ENCODE results near the gene AK1. TPM values are rescaled to one million over a fixed set of nuclear protein-coding genes. Genes with fewer than 3 reads are reported as not detected.
A peak's percentile ranks its signal among the peaks of the same experiment; 100 is the strongest.

The AK1 gene
- total and polyA plus RNA-seq, 2 of the 13 experiments (the other 11 are each of a cell fraction or from before 2014, with no cell fraction given), result 19.1 to 32.8 TPM

DNA sequence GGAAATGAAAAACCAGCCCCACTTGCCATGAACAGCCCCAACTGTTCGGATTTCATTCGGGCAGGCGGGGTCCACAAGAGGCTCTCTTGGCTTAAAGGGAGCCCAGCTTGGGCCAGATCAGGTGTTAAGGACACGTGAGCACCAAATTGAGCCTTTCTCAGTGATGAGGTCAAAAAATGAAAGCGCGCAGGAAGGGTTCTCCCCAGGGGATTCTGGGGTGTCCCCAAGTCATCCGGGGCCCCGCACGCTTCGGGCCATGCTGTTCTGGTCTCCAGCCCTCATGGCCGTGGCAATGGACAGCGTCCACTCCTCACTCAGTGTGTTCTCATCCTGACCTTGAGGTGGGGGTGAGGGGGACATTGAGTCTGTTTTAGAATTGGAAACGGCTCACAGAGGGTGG lies 10.9 kb downstream of the AK1 start (continued):
- TF ChIP-seq, protein P1, sequence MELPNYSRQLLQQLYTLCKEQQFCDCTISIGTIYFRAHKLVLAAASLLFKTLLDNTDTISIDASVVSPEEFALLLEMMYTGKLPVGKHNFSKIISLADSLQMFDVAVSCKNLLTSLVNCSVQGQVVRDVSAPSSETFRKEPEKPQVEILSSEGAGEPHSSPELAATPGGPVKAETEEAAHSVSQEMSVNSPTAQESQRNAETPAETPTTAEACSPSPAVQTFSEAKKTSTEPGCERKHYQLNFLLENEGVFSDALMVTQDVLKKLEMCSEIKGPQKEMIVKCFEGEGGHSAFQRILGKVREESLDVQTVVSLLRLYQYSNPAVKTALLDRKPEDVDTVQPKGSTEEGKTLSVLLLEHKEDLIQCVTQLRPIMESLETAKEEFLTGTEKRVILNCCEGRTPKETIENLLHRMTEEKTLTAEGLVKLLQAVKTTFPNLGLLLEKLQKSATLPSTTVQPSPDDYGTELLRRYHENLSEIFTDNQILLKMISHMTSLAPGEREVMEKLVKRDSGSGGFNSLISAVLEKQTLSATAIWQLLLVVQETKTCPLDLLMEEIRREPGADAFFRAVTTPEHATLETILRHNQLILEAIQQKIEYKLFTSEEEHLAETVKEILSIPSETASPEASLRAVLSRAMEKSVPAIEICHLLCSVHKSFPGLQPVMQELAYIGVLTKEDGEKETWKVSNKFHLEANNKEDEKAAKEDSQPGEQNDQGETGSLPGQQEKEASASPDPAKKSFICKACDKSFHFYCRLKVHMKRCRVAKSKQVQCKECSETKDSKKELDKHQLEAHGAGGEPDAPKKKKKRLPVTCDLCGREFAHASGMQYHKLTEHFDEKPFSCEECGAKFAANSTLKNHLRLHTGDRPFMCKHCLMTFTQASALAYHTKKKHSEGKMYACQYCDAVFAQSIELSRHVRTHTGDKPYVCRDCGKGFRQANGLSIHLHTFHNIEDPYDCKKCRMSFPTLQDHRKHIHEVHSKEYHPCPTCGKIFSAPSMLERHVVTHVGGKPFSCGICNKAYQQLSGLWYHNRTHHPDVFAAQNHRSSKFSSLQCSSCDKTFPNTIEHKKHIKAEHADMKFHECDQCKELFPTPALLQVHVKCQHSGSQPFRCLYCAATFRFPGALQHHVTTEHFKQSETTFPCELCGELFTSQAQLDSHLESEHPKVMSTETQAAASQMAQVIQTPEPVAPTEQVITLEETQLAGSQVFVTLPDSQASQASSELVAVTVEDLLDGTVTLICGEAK (IDR thresholded peaks at IDR 0.05), result no peak
- TF ChIP-seq, protein P1 (CRISPR knock-in tag; IDR thresholded peaks at IDR 0.05), result no peak

DNA sequence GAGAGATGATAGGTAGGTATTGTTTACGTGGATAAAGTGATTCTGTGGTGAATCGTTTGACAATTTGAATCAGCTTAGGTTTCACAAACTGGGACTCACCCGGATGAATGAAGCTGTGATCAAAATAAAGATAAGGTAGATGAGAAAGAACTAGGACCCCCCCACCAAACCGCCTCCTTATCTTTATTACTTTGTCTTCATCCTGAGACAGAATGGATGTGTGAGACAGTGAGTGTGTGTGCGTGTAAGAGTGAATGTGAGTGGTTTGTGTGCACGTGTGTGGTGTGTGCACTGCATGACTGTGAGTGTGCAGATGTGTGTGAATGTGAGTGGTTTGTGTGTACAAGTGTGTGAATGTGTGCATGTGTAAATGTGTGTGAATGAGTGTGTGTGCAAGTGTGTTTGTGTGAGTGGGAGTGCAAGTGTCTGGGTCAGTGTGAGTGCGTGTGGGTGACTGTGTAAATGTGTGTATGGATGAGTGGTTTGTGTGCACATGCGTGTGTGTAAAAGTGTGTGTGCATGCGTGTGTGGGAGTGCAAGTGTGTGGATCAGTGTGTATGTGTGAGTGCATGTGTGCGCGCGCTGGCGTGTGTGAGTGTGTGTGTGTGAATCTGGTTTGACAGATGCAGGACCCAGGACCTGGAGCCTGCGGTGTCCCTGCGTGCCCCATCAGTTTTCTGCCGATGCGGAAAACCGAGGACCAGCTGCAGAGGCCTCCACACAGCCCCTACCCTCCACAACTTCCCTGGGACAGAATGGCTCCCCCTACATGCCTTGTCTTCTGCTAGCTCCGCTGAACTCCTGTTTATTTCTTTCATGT lies 11.6 kb downstream of the AK1 start:
- H3K9me3 ChIP-seq (ENCODE audit: low read length), result no peaks in the 10 kb centered on the region
- FAIRE-seq (no peak), ATAC-seq (no peak), DNase-seq (ENCODE audit: low spot score) (no peak)
- no peak overlapping the region for H3K27ac ChIP-seq (ENCODE audit: extremely low read length, insufficient read depth, low read length)
- ChIA-PET CTCF (ENCODE audit: low intra/inter-chr PET ratio, low total read pairs) (no interaction called here), POLR2A (no interaction called here)
- no peaks in the 10 kb centered on the region; a peak in 1 of 5 replicates for H3K36me3 ChIP-seq (replicated peaks in 1 of 2; ENCODE audit: control insufficient read depth in 1 of 2, insufficient read depth in 2 of 2, low read length in 2 of 2)
- no peak overlapping the region for H3K9ac ChIP-seq (ENCODE audit: insufficient read depth, low read depth, low read length)
- no peaks in the 10 kb centered on the region for H3K27me3 ChIP-seq (ENCODE audit: control insufficient read depth in 1 of 2, insufficient read depth in 2 of 2, low read length in 2 of 2)
- in situ Hi-C loops (cut with HindIII; ENCODE audit: extremely low pct_ligation_motif_present, low pct_unique_long_range_greater_than_20kb) (no loop called here), intact Hi-C loops (cut with micrococcal nuclease; ENCODE audit: unreplicated experiment) (no loop called here)
- H3K79me2 ChIP-seq (ENCODE audit: insufficient read depth, low read length), result no peaks in the 10 kb centered on the region
- no peaks in the 10 kb centered on the region for H4K20me1 ChIP-seq (ENCODE audit: insufficient read depth, low read length)
- no peak overlapping the region for H3K4me3 ChIP-seq (replicated peaks in 1 of 3; ENCODE audit: insufficient read depth in 1 of 3, low read depth in 2 of 3, low read length in 3 of 3)
- BruUV-seq (replicated peaks), result no TSS peak
- H3K4me1 ChIP-seq (ENCODE audit: insufficient read depth, low read length), result peaks cover 41% of the 10 kb centered on the region
- whole genome bisulfite sequencing (ENCODE audit: low lambda C conversion rate), result 83% methylated on average over 19 of the region's 19 CpGs
- H3K4me2 ChIP-seq (ENCODE audit: low read depth, low read length), result no peak overlapping the region
- H2AFZ ChIP-seq (ENCODE audit: low read length), result no peak overlapping the region
- TF ChIP-seq, protein P2, sequence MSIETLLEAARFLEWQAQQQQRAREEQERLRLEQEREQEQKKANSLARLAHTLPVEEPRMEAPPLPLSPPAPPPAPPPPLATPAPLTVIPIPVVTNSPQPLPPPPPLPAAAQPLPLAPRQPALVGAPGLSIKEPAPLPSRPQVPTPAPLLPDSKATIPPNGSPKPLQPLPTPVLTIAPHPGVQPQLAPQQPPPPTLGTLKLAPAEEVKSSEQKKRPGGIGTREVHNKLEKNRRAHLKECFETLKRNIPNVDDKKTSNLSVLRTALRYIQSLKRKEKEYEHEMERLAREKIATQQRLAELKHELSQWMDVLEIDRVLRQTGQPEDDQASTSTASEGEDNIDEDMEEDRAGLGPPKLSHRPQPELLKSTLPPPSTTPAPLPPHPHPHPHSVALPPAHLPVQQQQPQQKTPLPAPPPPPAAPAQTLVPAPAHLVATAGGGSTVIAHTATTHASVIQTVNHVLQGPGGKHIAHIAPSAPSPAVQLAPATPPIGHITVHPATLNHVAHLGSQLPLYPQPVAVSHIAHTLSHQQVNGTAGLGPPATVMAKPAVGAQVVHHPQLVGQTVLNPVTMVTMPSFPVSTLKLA (IDR thresholded peaks at IDR 0.05), result peak; percentile 36
- TF ChIP-seq NBN (conservative IDR thresholded peaks at IDR 0.05) (0 out of 2 replicates have a peak, but pooled peaks have one; percentile 47), ZNF207 (IDR thresholded peaks at IDR 0.05; ENCODE audit: borderline replicate concordance) (0 out of 2 replicates have a peak, but pooled peaks have one; percentile 63)
- TF ChIP-seq, protein P3, sequence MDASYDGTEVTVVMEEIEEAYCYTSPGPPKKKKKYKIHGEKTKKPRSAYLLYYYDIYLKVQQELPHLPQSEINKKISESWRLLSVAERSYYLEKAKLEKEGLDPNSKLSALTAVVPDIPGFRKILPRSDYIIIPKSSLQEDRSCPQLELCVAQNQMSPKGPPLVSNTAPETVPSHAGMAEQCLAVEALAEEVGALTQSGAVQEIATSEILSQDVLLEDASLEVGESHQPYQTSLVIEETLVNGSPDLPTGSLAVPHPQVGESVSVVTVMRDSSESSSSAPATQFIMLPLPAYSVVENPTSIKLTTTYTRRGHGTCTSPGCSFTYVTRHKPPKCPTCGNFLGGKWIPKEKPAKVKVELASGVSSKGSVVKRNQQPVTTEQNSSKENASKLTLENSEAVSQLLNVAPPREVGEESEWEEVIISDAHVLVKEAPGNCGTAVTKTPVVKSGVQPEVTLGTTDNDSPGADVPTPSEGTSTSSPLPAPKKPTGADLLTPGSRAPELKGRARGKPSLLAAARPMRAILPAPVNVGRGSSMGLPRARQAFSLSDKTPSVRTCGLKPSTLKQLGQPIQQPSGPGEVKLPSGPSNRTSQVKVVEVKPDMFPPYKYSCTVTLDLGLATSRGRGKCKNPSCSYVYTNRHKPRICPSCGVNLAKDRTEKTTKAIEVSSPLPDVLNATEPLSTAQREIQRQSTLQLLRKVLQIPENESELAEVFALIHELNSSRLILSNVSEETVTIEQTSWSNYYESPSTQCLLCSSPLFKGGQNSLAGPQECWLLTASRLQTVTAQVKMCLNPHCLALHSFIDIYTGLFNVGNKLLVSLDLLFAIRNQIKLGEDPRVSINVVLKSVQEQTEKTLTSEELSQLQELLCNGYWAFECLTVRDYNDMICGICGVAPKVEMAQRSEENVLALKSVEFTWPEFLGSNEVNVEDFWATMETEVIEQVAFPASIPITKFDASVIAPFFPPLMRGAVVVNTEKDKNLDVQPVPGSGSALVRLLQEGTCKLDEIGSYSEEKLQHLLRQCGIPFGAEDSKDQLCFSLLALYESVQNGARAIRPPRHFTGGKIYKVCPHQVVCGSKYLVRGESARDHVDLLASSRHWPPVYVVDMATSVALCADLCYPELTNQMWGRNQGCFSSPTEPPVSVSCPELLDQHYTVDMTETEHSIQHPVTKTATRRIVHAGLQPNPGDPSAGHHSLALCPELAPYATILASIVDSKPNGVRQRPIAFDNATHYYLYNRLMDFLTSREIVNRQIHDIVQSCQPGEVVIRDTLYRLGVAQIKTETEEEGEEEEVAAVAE (CRISPR knock-in tag; IDR thresholded peaks at IDR 0.05; ENCODE audit: borderline replicate concordance), result no peak

Measured in HepG2 (cell line).